ENCODE data around the gene TRNT1. TPM values are rescaled to one million over a fixed set of nuclear protein-coding genes. Genes with fewer than 3 reads are reported as not detected.

Gene TRNT1
- total RNA-seq, 1 experiment from 2014 or later, result 26.2 TPM

GRCh38 chr3:3105815-3106214, 20.9 kb upstream of the TRNT1 start:
- DNase-seq, result no peak
- peaks cover 27% of the 10 kb centered on the region; the same call in 1 of the 2 replicates for H3K27me3 ChIP-seq (ENCODE audit: low read length)
- H3K4me3 ChIP-seq (ENCODE audit: low read length), result no peak overlapping the region
- no peak for TF ChIP-seq EZH2 (IDR thresholded peaks at IDR 0.05; ENCODE audit: low read length, unreplicated experiment)
- TF ChIP-seq EZH2phosphoT487 (IDR thresholded peaks at IDR 0.05; ENCODE audit: borderline replicate concordance, low read length), result no peak
- no peak for TF ChIP-seq CTCF (conservative IDR thresholded peaks at IDR 0.05; ENCODE audit: low read depth, low read length)
- H4K20me1 ChIP-seq (ENCODE audit: low read length), result no peaks in the 10 kb centered on the region
- H3K27ac ChIP-seq (ENCODE audit: low read length), result no peak overlapping the region
- H3K4me1 ChIP-seq (ENCODE audit: insufficient read depth, low read length), result no peaks in the 10 kb centered on the region
- ATAC-seq, result no peak
- H2AFZ ChIP-seq (ENCODE audit: low read length), result no peak overlapping the region
- no peaks in the 10 kb centered on the region for H3K36me3 ChIP-seq (ENCODE audit: low read depth, low read length)
- BruUV-seq (replicated peaks), result no TSS peak
- no peaks in the 10 kb centered on the region for H3K9me3 ChIP-seq (ENCODE audit: low read length)
- intact Hi-C loops (cut with micrococcal nuclease), result no loop called here
- ChIA-PET POLR2A (ENCODE audit: unreplicated experiment) (no interaction called here), CTCF (no interaction called here)
- no peaks in the 10 kb centered on the region for H3K79me2 ChIP-seq (ENCODE audit: low read length)
- H3F3A ChIP-seq (ENCODE audit: low read length, unreplicated experiment), result no peaks in the 10 kb centered on the region
- no peaks in the 10 kb centered on the region for H3K9me2 ChIP-seq (replicated peaks; ENCODE audit: low read length)
- no peak overlapping the region for H3K9ac ChIP-seq (ENCODE audit: low read length)
- no peak overlapping the region for H3K4me2 ChIP-seq (ENCODE audit: low read length)

GRCh38 chr3:3107181-3107580, 19.6 kb upstream of the TRNT1 start:
- TF ChIP-seq EZH2phosphoT487 (IDR thresholded peaks at IDR 0.05; ENCODE audit: borderline replicate concordance, low read length), result no peak
- TF ChIP-seq EZH2 (IDR thresholded peaks at IDR 0.05; ENCODE audit: low read length, unreplicated experiment), result no peak
- Histone ChIP-seq H3K4me3 (ENCODE audit: low read length) (no peak overlapping the region), H2AFZ (ENCODE audit: low read length) (no peak overlapping the region), H3K4me1 (ENCODE audit: insufficient read depth, low read length) (no peaks in the 10 kb centered on the region), H3K27ac (ENCODE audit: low read length) (no peak overlapping the region), H3K79me2 (ENCODE audit: low read length) (no peaks in the 10 kb centered on the region), H3K36me3 (ENCODE audit: low read depth, low read length) (no peaks in the 10 kb centered on the region), H4K20me1 (ENCODE audit: low read length) (no peaks in the 10 kb centered on the region), H3K9ac (ENCODE audit: low read length) (no peak overlapping the region), H3K4me2 (ENCODE audit: low read length) (no peak overlapping the region), H3K27me3 (ENCODE audit: low read length) (peaks cover 17% of the 10 kb centered on the region; the same call in 1 of the 2 replicates), H3K9me2 (replicated peaks; ENCODE audit: low read length) (no peaks in the 10 kb centered on the region), H3K9me3 (ENCODE audit: low read length) (no peaks in the 10 kb centered on the region), H3F3A (ENCODE audit: low read length, unreplicated experiment) (no peaks in the 10 kb centered on the region)
- DNase-seq, result no peak
- no TSS peak for BruUV-seq (replicated peaks)
- ChIA-PET CTCF (no interaction called here), POLR2A (ENCODE audit: unreplicated experiment) (no interaction called here)
- intact Hi-C loops (cut with micrococcal nuclease), result no loop called here
- no peak for ATAC-seq

- Histone ChIP-seq H3K9me2 (replicated peaks; ENCODE audit: low read length) (no peaks in the 10 kb centered on the region), H3K27me3 (ENCODE audit: low read length) (peaks cover 17% of the 10 kb centered on the region; the same call in 1 of the 2 replicates), H3K4me1 (ENCODE audit: insufficient read depth, low read length) (no peaks in the 10 kb centered on the region), H2AFZ (ENCODE audit: low read length) (no peak overlapping the region), H3K36me3 (ENCODE audit: low read depth, low read length) (no peaks in the 10 kb centered on the region), H3K27ac (ENCODE audit: low read length) (no peak overlapping the region), H3K79me2 (ENCODE audit: low read length) (no peaks in the 10 kb centered on the region), H4K20me1 (ENCODE audit: low read length) (no peaks in the 10 kb centered on the region), H3K4me3 (ENCODE audit: low read length) (no peak overlapping the region), H3F3A (ENCODE audit: low read length, unreplicated experiment) (no peaks in the 10 kb centered on the region), H3K9ac (ENCODE audit: low read length) (no peak overlapping the region), H3K4me2 (ENCODE audit: low read length) (no peak overlapping the region), H3K9me3 (ENCODE audit: low read length) (no peaks in the 10 kb centered on the region)
- ATAC-seq, result no peak
- CTCF ChIA-PET, result no interaction called here
- POLR2A ChIA-PET (ENCODE audit: unreplicated experiment), result no interaction called here
- intact Hi-C loops (cut with micrococcal nuclease), result no loop called here
- no TSS peak for BruUV-seq (replicated peaks)
- no peak for DNase-seq
- no peak for TF ChIP-seq EZH2phosphoT487 (IDR thresholded peaks at IDR 0.05; ENCODE audit: borderline replicate concordance, low read length)
- TF ChIP-seq EZH2 (IDR thresholded peaks at IDR 0.05; ENCODE audit: low read length, unreplicated experiment), result no peak
- TF ChIP-seq CTCF (conservative IDR thresholded peaks at IDR 0.05; ENCODE audit: low read depth, low read length), result no peak
Observed at GRCh38 chr3:3107858-3108257, 18.9 kb upstream of the TRNT1 start.
